Endothelial cell of umbilical vein (primary cell): Measurements from ENCODE around the gene C15orf62. TPM values are rescaled to one million over a fixed set of nuclear protein-coding genes. Genes with fewer than 3 reads are reported as not detected.

ENCODE experiments used
- BruUV-seq: library from RNA; stranded (reverse); fragments of 400-500 nt; replicated peaks from 2 replicates; lab custom pipeline; 2021; lab: Mats Ljungman, UMichigan
- CTCF ChIA-PET: fragments of 300-600, 350-600 bp; sonication (Branson Sonifier 250); formaldehyde crosslinking; loops from one replicate; lab custom pipeline; 2021; ENCODE audit warnings: antibody characterized with exemption, inconsistent platforms; lab: Charles Lee
- POLR2A ChIA-PET: fragments of 300-600, 350-600 bp; sonication (Branson Sonifier 250); formaldehyde crosslinking; loops from one replicate; lab custom pipeline; 2021; ENCODE audit warnings: antibody characterized with exemption, inconsistent platforms; lab: Charles Lee
- DNase-seq: peaks from one replicate; pipeline ENCODE4 v3.0.0-alpha.2; 2011; ENCODE audit warnings: low read depth, low spot score
- FAIRE-seq: peaks from 2 replicates; lab custom pipeline; 2011; peaks lifted over from hg19 to GRCh38; lab: Jason Lieb, UNC
- H2AFZ ChIP-seq: 2 replicates; pipeline ENCODE4 v1.6.0; 2012; ENCODE audit warnings: low read depth, low read length, control low read depth, inconsistent platforms
- H3K27ac ChIP-seq: 2 replicates; pipeline ENCODE4 v1.5.1; 2011; ENCODE audit warnings: low read depth, mild to moderate bottlenecking, control low read depth, low read length, moderate library complexity; ENCODE audit not compliant: insufficient read depth
- H3K27me3 ChIP-seq, 2 experiments: 2 replicates each; pipeline versions ENCODE4 v1.6.0 to v1.6.1; 2011; ENCODE audit warnings: low read length in 2 of 2, mixed read lengths in 1 of 2; ENCODE audit not compliant: control insufficient read depth in 2 of 2, insufficient read depth in 2 of 2
- H3K36me3 ChIP-seq, 2 experiments: 2 replicates in 1 of 2; 3 replicates in 1 of 2; pipeline ENCODE4 v1.5.1; 2011; ENCODE audit warnings: low read length in 2 of 2, mild to moderate bottlenecking in 1 of 2, moderate library complexity in 1 of 2; ENCODE audit not compliant: control insufficient read depth in 2 of 2, insufficient read depth in 2 of 2; ENCODE audit errors: extremely low read depth in 1 of 2
- H3K4me1 ChIP-seq: 3 replicates; pipeline ENCODE4 v1.5.1; 2011; ENCODE audit warnings: mild to moderate bottlenecking, low read length; ENCODE audit not compliant: control insufficient read depth, insufficient read depth; ENCODE audit errors: extremely low read depth
- H3K4me2 ChIP-seq: 2 replicates; pipeline ENCODE4 v1.6.1; 2011; ENCODE audit warnings: low read length, control low read depth, mixed read lengths; ENCODE audit not compliant: insufficient read depth
- H3K4me3 ChIP-seq, 3 experiments: fragments of 200-600 bp in 1 of 3; sonication (generic), shearing (Covaris generic) in 1 of 3; replicated peaks in 1 of 3; 2 replicates each; pipeline ENCODE4 v1.5.1; 2011 to 2016; ENCODE audit warnings: control low read depth in 3 of 3, low read length in 3 of 3, mild to moderate bottlenecking in 2 of 3, inconsistent platforms in 1 of 3, low read depth in 1 of 3, moderate library complexity in 1 of 3; ENCODE audit not compliant: insufficient read depth in 1 of 3
- H3K79me2 ChIP-seq: 2 replicates; pipeline ENCODE4 v1.6.0; 2012; ENCODE audit warnings: low read length, inconsistent platforms; ENCODE audit not compliant: control insufficient read depth, insufficient read depth
- H3K9ac ChIP-seq: replicated peaks from 2 replicates; pipeline ENCODE3; 2011; ENCODE audit warnings: low read length, control low read depth; ENCODE audit not compliant: insufficient read depth; ENCODE audit errors: extremely low read depth
- H3K9me1 ChIP-seq: replicated peaks from 3 replicates; pipeline ENCODE4 v1.6.0; 2011; ENCODE audit warnings: mild to moderate bottlenecking, low read length; ENCODE audit not compliant: control insufficient read depth, insufficient read depth; ENCODE audit errors: extremely low read depth
- H3K9me3 ChIP-seq: replicated peaks from 2 replicates; pipeline ENCODE4 v1.5.1; 2012; ENCODE audit warnings: low read length, inconsistent platforms; ENCODE audit not compliant: control insufficient read depth, insufficient read depth
- H4K20me1 ChIP-seq: replicated peaks from 2 replicates; pipeline ENCODE3; 2011; ENCODE audit warnings: mild to moderate bottlenecking, low read length; ENCODE audit not compliant: control insufficient read depth, insufficient read depth; ENCODE audit errors: extremely low read depth
- EZH2 ChIP-seq: IDR thresholded peaks from 2 replicates; pipeline ENCODE4 v1.6.1; 2012; ENCODE audit warnings: borderline replicate concordance, low read depth, mild to moderate bottlenecking, moderate library complexity, low read length, inconsistent platforms; ENCODE audit not compliant: severe bottlenecking
- FOS ChIP-seq: IDR thresholded peaks from 2 replicates; pipeline ENCODE4 v1.6.1; 2011; ENCODE audit warnings: mild to moderate bottlenecking, low read length, moderate library complexity, borderline replicate concordance; ENCODE audit not compliant: insufficient read depth
- GATA2 ChIP-seq: IDR thresholded peaks from 2 replicates; pipeline ENCODE4 v1.7.0; 2011; ENCODE audit warnings: low read depth, mild to moderate bottlenecking, moderate library complexity, mixed read lengths, low read length; ENCODE audit not compliant: insufficient read length, insufficient read depth
- JUN ChIP-seq: IDR thresholded peaks from 2 replicates; pipeline ENCODE4 v1.6.1; 2011; ENCODE audit warnings: borderline replicate concordance, low read depth; ENCODE audit not compliant: insufficient read length, insufficient read depth
- MYC ChIP-seq: IDR thresholded peaks from one replicate; pipeline ENCODE4 v1.6.1; 2011; ENCODE audit warnings: mild to moderate bottlenecking, low read depth, low read length
- POLR2A ChIP-seq: IDR thresholded peaks from 2 replicates; pipeline ENCODE4 v1.6.1; 2012; ENCODE audit warnings: low read depth, mild to moderate bottlenecking, control low read depth, low read length
- POLR2AphosphoS5 ChIP-seq: IDR thresholded peaks from 2 replicates; pipeline ENCODE4 v1.6.1; 2012; ENCODE audit warnings: low read depth, mild to moderate bottlenecking, control low read depth, low read length, moderate library complexity; ENCODE audit not compliant: insufficient read depth
- dilution Hi-C: fragments of 300-500 bp; cut with MboI; formaldehyde crosslinking; loops from one replicate; pipeline ENCODE4 v1.15.0; 2019; ENCODE audit warnings: low sequenced_read_pairs; ENCODE audit not compliant: extremely low pct_ligation_motif_present
- intact Hi-C: fragments of 100-400 bp; cut with micrococcal nuclease; formaldehyde crosslinking; loops from one replicate; pipeline ENCODE4 v1.10.0; 2022
- polyA plus RNA-seq, 4 experiments: library from polyadenylated mRNA; depleted of rRNA in 3 of 4; stranded (reverse) in 3 of 4; unstranded in 1 of 4; fragments of >200 nt; gene quantifications; 2 replicates each; pipeline versions ENCODE4 v1.2.1 to v1.2.3, GENCODE V29; 2011 to 2012; ENCODE audit warnings: missing spikeins in 1 of 4
- small RNA-seq: library from RNA; depleted of rRNA; stranded (forward); fragments of <200 nt; gene quantifications from one replicate; pipeline ENCODE3, GENCODE V24; 2012; ENCODE audit warnings: low replicate concordance, low read depth; ENCODE audit not compliant: insufficient read depth, insufficient read length
- total RNA-seq: library from RNA; stranded (reverse); gene quantifications from 2 replicates; pipeline ENCODE4 v1.2.3, GENCODE V29; 2021
- TF ChIP-seq, protein P1 (sequence below): IDR thresholded peaks from 2 replicates; pipeline ENCODE4 v1.6.1; 2011; ENCODE audit not compliant: insufficient read depth, insufficient read length
- TF ChIP-seq, protein P2 (sequence below), 2 donors: IDR thresholded peaks; 1 replicate in 1 of 2; 2 replicates in 1 of 2; pipeline ENCODE4 v1.5.1; 2011; ENCODE audit warnings: low read length in 2 of 2, mild to moderate bottlenecking in 2 of 2, moderate library complexity in 2 of 2, control low read depth in 1 of 2, inconsistent platforms in 1 of 2, low read depth in 1 of 2; ENCODE audit not compliant: insufficient read depth in 1 of 2; ENCODE audit errors: extremely low read depth in 1 of 2

C15orf62 gene
- total and polyA plus RNA-seq, 2 donors (not counting 3 experiments of a cell fraction or from before 2014, with no cell fraction given) = 0.12 to 0.38 TPM

DNA sequence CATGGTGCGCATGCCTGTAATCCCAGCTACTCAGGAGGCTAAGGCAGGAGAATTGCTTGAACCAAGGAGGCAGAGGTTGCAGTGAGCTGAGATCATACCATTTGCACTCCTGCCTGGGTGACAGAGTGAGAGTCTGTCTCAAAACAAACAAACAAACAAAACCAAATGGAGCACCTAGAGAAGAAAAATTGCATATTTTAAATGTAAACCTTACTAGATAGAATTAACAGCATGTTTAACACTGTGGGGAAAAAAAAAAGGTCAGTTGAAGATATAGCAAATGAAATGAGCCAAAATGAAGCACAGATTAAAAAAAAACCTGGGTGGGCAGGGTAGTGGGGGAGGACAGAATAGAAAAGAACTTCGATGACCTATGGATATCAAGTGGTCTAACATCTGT is 51.4 kb downstream of the C15orf62 start:
- H3K9ac ChIP-seq = no peak overlapping the region
- dilution Hi-C loops (no loop called here), intact Hi-C loops (no loop called here)
- no peak overlapping the region for H2AFZ ChIP-seq
- H3K27ac ChIP-seq = no peak overlapping the region
- no peaks in the 10 kb centered on the region for H3K4me1 ChIP-seq
- no peak overlapping the region for H3K4me2 ChIP-seq
- no TSS peak for BruUV-seq
- TF ChIP-seq EZH2 = no peak
- TF ChIP-seq, protein P1, sequence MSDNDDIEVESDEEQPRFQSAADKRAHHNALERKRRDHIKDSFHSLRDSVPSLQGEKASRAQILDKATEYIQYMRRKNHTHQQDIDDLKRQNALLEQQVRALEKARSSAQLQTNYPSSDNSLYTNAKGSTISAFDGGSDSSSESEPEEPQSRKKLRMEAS = no peak
- TF ChIP-seq MYC = no peak
- TF ChIP-seq FOS = no peak
- TF ChIP-seq POLR2AphosphoS5 = no peak
- TF ChIP-seq, protein P2, sequence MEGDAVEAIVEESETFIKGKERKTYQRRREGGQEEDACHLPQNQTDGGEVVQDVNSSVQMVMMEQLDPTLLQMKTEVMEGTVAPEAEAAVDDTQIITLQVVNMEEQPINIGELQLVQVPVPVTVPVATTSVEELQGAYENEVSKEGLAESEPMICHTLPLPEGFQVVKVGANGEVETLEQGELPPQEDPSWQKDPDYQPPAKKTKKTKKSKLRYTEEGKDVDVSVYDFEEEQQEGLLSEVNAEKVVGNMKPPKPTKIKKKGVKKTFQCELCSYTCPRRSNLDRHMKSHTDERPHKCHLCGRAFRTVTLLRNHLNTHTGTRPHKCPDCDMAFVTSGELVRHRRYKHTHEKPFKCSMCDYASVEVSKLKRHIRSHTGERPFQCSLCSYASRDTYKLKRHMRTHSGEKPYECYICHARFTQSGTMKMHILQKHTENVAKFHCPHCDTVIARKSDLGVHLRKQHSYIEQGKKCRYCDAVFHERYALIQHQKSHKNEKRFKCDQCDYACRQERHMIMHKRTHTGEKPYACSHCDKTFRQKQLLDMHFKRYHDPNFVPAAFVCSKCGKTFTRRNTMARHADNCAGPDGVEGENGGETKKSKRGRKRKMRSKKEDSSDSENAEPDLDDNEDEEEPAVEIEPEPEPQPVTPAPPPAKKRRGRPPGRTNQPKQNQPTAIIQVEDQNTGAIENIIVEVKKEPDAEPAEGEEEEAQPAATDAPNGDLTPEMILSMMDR (IDR thresholded peaks at IDR 0.05; ENCODE audit: extremely low read depth in 1 of 2, insufficient read depth in 1 of 2, low read depth in 1 of 2, low read length in 2 of 2) = no peak
- TF ChIP-seq GATA2 = no peak
- TF ChIP-seq JUN = no peak
- no peak for TF ChIP-seq POLR2A
- FAIRE-seq (no peak), DNase-seq (no peak)
- H3K9me3 ChIP-seq = no peaks in the 10 kb centered on the region
- H3K9me1 ChIP-seq = no peaks in the 10 kb centered on the region
- H3K4me3 ChIP-seq = no peak overlapping the region
- H3K27me3 ChIP-seq = peaks cover 4 to 5% of the 10 kb centered on the region in 2 experiments
- CTCF ChIA-PET = no interaction called here
- no peaks in the 10 kb centered on the region for H4K20me1 ChIP-seq
- no peaks in the 10 kb centered on the region for H3K36me3 ChIP-seq
- POLR2A ChIA-PET = no interaction called here
- no peaks in the 10 kb centered on the region for H3K79me2 ChIP-seq

Small RNA genes lying within 50 kb of the gene (small RNA-seq; reads per million reads assigned to genes)
- not detected for gene SUMO2P15

Other genes with a start within 250 kb of the C15orf62 start
- gene CCDC32, start 204.9 kb upstream of the C15orf62 start, total RNA-seq = 22.9 and 28.8 TPM in 2 replicates
- gene CCDC32, start 204.9 kb upstream of the C15orf62 start, polyA plus RNA-seq = 12.0 and 24.0 TPM in 2 replicates
- gene RPUSD2, start 200.7 kb upstream of the C15orf62 start, total RNA-seq = 10.6 and 11.4 TPM in 2 replicates
- 7.0 and 7.8 TPM in 2 replicates for gene RPUSD2, start 200.7 kb upstream of the C15orf62 start, polyA plus RNA-seq
- gene KNL1, start 175.7 kb upstream of the C15orf62 start, total RNA-seq = 31.8 and 33.8 TPM in 2 replicates
- 3.7 and 4.0 TPM in 2 replicates for gene KNL1, start 175.7 kb upstream of the C15orf62 start, polyA plus RNA-seq
- 29.7 and 30.9 TPM in 2 replicates for gene RAD51, start 74.8 kb upstream of the C15orf62 start, total RNA-seq
- gene RAD51, start 74.8 kb upstream of the C15orf62 start, polyA plus RNA-seq = 10.5 and 11.1 TPM in 2 replicates
- gene RMDN3, start 14.7 kb upstream of the C15orf62 start, total RNA-seq = 35.9 and 37.2 TPM in 2 replicates
- 17.6 and 20.1 TPM in 2 replicates for gene RMDN3, start 14.7 kb upstream of the C15orf62 start, polyA plus RNA-seq
- 5.5 and 6.3 TPM in 2 replicates for gene GCHFR, start 5.9 kb upstream of the C15orf62 start, total RNA-seq
- gene GCHFR, start 5.9 kb upstream of the C15orf62 start, polyA plus RNA-seq = 14.2 and 17.0 TPM in 2 replicates
- 24.8 and 29.7 TPM in 2 replicates for gene ZFYVE19, start 37.1 kb downstream of the C15orf62 start, total RNA-seq
- 47.2 and 55.4 TPM in 2 replicates for gene ZFYVE19, start 37.1 kb downstream of the C15orf62 start, polyA plus RNA-seq
- 42.6 and 46.4 TPM in 2 replicates for gene DNAJC17, start 37.5 kb downstream of the C15orf62 start, total RNA-seq
- gene DNAJC17, start 37.5 kb downstream of the C15orf62 start, polyA plus RNA-seq = 30.7 and 43.2 TPM in 2 replicates
- gene PPP1R14D, start 58.7 kb downstream of the C15orf62 start, total RNA-seq = not detected in 2 replicates
- gene PPP1R14D, start 58.7 kb downstream of the C15orf62 start, polyA plus RNA-seq = not detected in 2 replicates
- gene SPINT1, start 74.1 kb downstream of the C15orf62 start, total RNA-seq = 3.6 and 4.2 TPM in 2 replicates
- 4.1 and 4.9 TPM in 2 replicates for gene SPINT1, start 74.1 kb downstream of the C15orf62 start, polyA plus RNA-seq
- gene RHOV, start 104.3 kb downstream of the C15orf62 start, total RNA-seq = 0.18 and 0.20 TPM in 2 replicates
- gene RHOV, start 104.3 kb downstream of the C15orf62 start, polyA plus RNA-seq = 0.15 and 0.19 TPM in 2 replicates
- 32.8 and 33.3 TPM in 2 replicates for gene VPS18, start 124.5 kb downstream of the C15orf62 start, total RNA-seq
- gene VPS18, start 124.5 kb downstream of the C15orf62 start, polyA plus RNA-seq = 29.3 and 34.1 TPM in 2 replicates
- 55.2 and 75.8 TPM in 2 replicates for gene DLL4, start 159.4 kb downstream of the C15orf62 start, total RNA-seq
- 25.5 and 57.8 TPM in 2 replicates for gene DLL4, start 159.4 kb downstream of the C15orf62 start, polyA plus RNA-seq
- gene CHAC1, start 183.5 kb downstream of the C15orf62 start, total RNA-seq = 4.6 and 5.6 TPM in 2 replicates
- 18.9 and 25.7 TPM in 2 replicates for gene CHAC1, start 183.5 kb downstream of the C15orf62 start, polyA plus RNA-seq